K562 (cell line): Measurements from ENCODE around the gene ENHO. TPM values are rescaled to one million over a fixed set of nuclear protein-coding genes. Genes with fewer than 3 reads are reported as not detected.
"Not testable (repeated sequence)": the region's sequence is repeated elsewhere in the genome, so short reads cannot be mapped to it uniquely, and the experiment has no call there.

ENCODE experiments used
- ATAC-seq: fragments of 200-7000 bp; cut with Tn5 transposase; 3 replicates; pipeline ENCODE4 v1.9.1; 2020; ENCODE audit warnings: moderate library complexity
- BruUV-seq: library from RNA; stranded (reverse); fragments of 400-500 nt; replicated peaks from 2 replicates; lab custom pipeline; 2021; lab: Mats Ljungman, UMichigan
- CTCF ChIA-PET: fragments of 300-600 bp; formaldehyde crosslinking; extraction: SDS; loops from one replicate; lab custom pipeline; 2021; ENCODE audit warnings: low intra/inter-chr PET ratio; lab: Yijun Ruan, JAX
- POLR2A ChIA-PET: fragments of 300-600, 350-650 bp; sonication (Branson Sonifier 250); formaldehyde crosslinking; extraction: SDS; loops from one replicate; lab custom pipeline; 2021; ENCODE audit warnings: antibody characterized with exemption, inconsistent platforms; lab: Yijun Ruan, JAX
- DNase-seq, 4 experiments: peaks; one replicate each; pipeline versions ENCODE4 v3.0.0 to v3.0.0-alpha.2; 2011 to 2018; ENCODE audit warnings: low spot score in 3 of 4, mixed read lengths in 3 of 4; ENCODE audit errors: extremely low read depth in 1 of 4
- FAIRE-seq: peaks from 2 replicates; lab custom pipeline; 2011; peaks lifted over from hg19 to GRCh38; lab: Jason Lieb, UNC
- H2AFZ ChIP-seq: 2 replicates; pipeline ENCODE4 v1.6.0; 2011; ENCODE audit warnings: low read depth, low read length, control low read depth, inconsistent platforms
- H3K27ac ChIP-seq: fragments of 200-600 bp; 3 replicates; pipeline ENCODE4 v1.8.0; 2011; ENCODE audit warnings: low read depth, mild to moderate bottlenecking, control low read depth, inconsistent platforms, low read length, moderate library complexity, mixed read lengths; ENCODE audit errors: extremely low read depth
- H3K27me3 ChIP-seq, 2 experiments: fragments of 300-600 bp in 1 of 2; 2 replicates in 1 of 2; 3 replicates in 1 of 2; pipeline versions ENCODE4 v1.6.0 to v1.8.0; 2011; ENCODE audit warnings: inconsistent platforms in 2 of 2, low read length in 2 of 2, mild to moderate bottlenecking in 1 of 2, mixed read lengths in 1 of 2, moderate library complexity in 1 of 2; ENCODE audit not compliant: control insufficient read depth in 2 of 2, insufficient read depth in 2 of 2
- H3K36me3 ChIP-seq: fragments of 300-600 bp; 3 replicates; pipeline ENCODE4 v1.8.0; 2011; ENCODE audit warnings: mild to moderate bottlenecking, low read length, inconsistent platforms; ENCODE audit not compliant: control insufficient read depth, insufficient read depth
- H3K4me1 ChIP-seq, 2 experiments: fragments of 200-600 bp in 1 of 2; replicated peaks in 1 of 2; 2 replicates in 1 of 2; 3 replicates in 1 of 2; pipeline versions ENCODE4 v1.5.1 to v1.8.0; 2011; ENCODE audit warnings: inconsistent platforms in 2 of 2, low read length in 2 of 2, mild to moderate bottlenecking in 1 of 2, mixed read lengths in 1 of 2, moderate library complexity in 1 of 2; ENCODE audit not compliant: control insufficient read depth in 2 of 2, insufficient read depth in 2 of 2
- H3K4me2 ChIP-seq: 2 replicates; pipeline ENCODE4 v1.6.1; 2011; ENCODE audit warnings: low read length, control low read depth, inconsistent platforms, mixed read lengths; ENCODE audit not compliant: insufficient read depth
- H3K4me3 ChIP-seq: fragments of 200-600 bp; sonication (generic), shearing (Covaris generic); 2 replicates; pipeline ENCODE4 v1.5.1; 2016; ENCODE audit warnings: control low read depth, inconsistent platforms
- H3K79me2 ChIP-seq: fragments of 200-600 bp; 3 replicates; pipeline ENCODE4 v1.8.0; 2011; ENCODE audit warnings: low read length, inconsistent platforms; ENCODE audit not compliant: control insufficient read depth, insufficient read depth
- H3K9ac ChIP-seq, 2 experiments: 2 replicates each; pipeline versions ENCODE4 v1.6.0 to v1.6.1; 2011; ENCODE audit warnings: low read depth in 2 of 2, low read length in 2 of 2, control low read depth in 1 of 2, inconsistent platforms in 1 of 2, mild to moderate bottlenecking in 1 of 2, mixed read lengths in 1 of 2; ENCODE audit not compliant: insufficient read depth in 1 of 2
- H3K9me1 ChIP-seq: one replicate; pipeline ENCODE4 v1.6.0; 2011; ENCODE audit warnings: inconsistent platforms, mild to moderate bottlenecking, low read length, moderate library complexity; ENCODE audit not compliant: control insufficient read depth, insufficient read depth
- H3K9me3 ChIP-seq: replicated peaks from 2 replicates; pipeline ENCODE4 v1.5.1; 2011; ENCODE audit warnings: low read depth, low read length, inconsistent platforms; ENCODE audit not compliant: control insufficient read depth, insufficient read depth
- H4K20me1 ChIP-seq: replicated peaks from 2 replicates; pipeline ENCODE4 v1.6.1; 2011; ENCODE audit warnings: low read length, inconsistent platforms, mixed read lengths; ENCODE audit not compliant: control insufficient read depth, insufficient read depth
- ETV1 ChIP-seq: fragments of 450-650 bp; conservative IDR thresholded peaks from 2 replicates; pipeline ENCODE4 v1.6.1; 2016; ENCODE audit warnings: missing genetic modification characterization, control low read depth, low read depth, missing compliant biosample characterization
- HDAC3 ChIP-seq: fragments of 450-650 bp; IDR thresholded peaks from 2 replicates; pipeline ENCODE4 v1.6.1; 2018; ENCODE audit warnings: borderline replicate concordance, mild to moderate bottlenecking, moderate library complexity; ENCODE audit not compliant: partially characterized antibody
- HSF4 ChIP-seq: fragments of 250-450 bp; sonication (Bioruptor Pico); IDR thresholded peaks from 2 replicates; pipeline ENCODE4 v2.1.2; 2022; ENCODE audit warnings: mild to moderate bottlenecking, moderate library complexity, borderline replicate concordance
- NFYB ChIP-seq: IDR thresholded peaks from 2 replicates; pipeline ENCODE4 v1.6.1; 2011; ENCODE audit warnings: mild to moderate bottlenecking, moderate library complexity; ENCODE audit not compliant: insufficient read length; ENCODE audit errors: extremely low read depth
- POLR2A ChIP-seq: fragments of 450-650 bp; conservative IDR thresholded peaks from 2 replicates; pipeline ENCODE4 v1.6.1; 2016
- SP1 ChIP-seq: sonication (generic); formaldehyde crosslinking; IDR thresholded peaks from 2 replicates; pipeline ENCODE4 v1.8.1; 2022; ENCODE audit warnings: mild to moderate bottlenecking, missing genetic modification reagents
- SREBF1 ChIP-seq: fragments of 150-350 bp; IDR thresholded peaks from 2 replicates; pipeline ENCODE4 v1.6.1; 2014; ENCODE audit warnings: antibody characterized with exemption, low read depth, low read length, borderline replicate concordance
- WGBS: fragments of 100-300 bp; shearing (Covaris generic); methylation state at CpG from one replicate; pipeline ENCODE4 v1.1.6; 2016; ENCODE audit warnings: low coverage, mixed read lengths; ENCODE audit not compliant: insufficient coverage; ENCODE audit errors: missing lambda C conversion rate; 5-methylcytosine and 5-hydroxymethylcytosine counted together
- in situ Hi-C: fragments of 300-500 bp; cut with MboI; formaldehyde crosslinking; loops from 4 replicates; pipeline ENCODE4 v1.15.0; 2018; ENCODE audit warnings: inconsistent platforms, mixed read lengths
- intact Hi-C: fragments of 100-400 bp; cut with micrococcal nuclease; formaldehyde crosslinking; loops from 2 replicates; pipeline ENCODE4 v1.14.2; 2022
- polyA plus RNA-seq, 8 experiments: library from polyadenylated mRNA; depleted of rRNA in 4 of 8; stranded (reverse) in 5 of 8; unstranded in 3 of 8; fragments of >200 nt; fragmentation: Nextera tagmentation in 2 of 8; fragmentation: Illumina TruSeq in 1 of 8; extraction: Ambion mirVana in 2 of 8; extraction: Trizol in 1 of 8; gene quantifications; 2 replicates each; pipeline versions ENCODE4 v1.2.1 to v1.2.3, GENCODE V29; 2011 to 2014; ENCODE audit warnings: inconsistent platforms in 1 of 8, missing spikeins in 1 of 8
- total RNA-seq, 7 experiments: library from RNA; depleted of rRNA in 6 of 7; stranded (reverse); fragments of >200 nt in 6 of 7; fragmentation: Illumina TruSeq in 2 of 7; extraction: Trizol in 2 of 7; gene quantifications; 2 replicates each; pipeline versions ENCODE4 v1.2.1 to v1.2.3, GENCODE V29; 2011 to 2021; ENCODE audit warnings: low replicate concordance in 1 of 7
- TF ChIP-seq, protein P1 (sequence below): fragments of 200-800 bp; sonication (Bioruptor generic); IDR thresholded peaks from 2 replicates; pipeline ENCODE4 v1.6.1; 2016; ENCODE audit warnings: missing genetic modification characterization, missing compliant biosample characterization

ENHO gene
- total and polyA plus RNA-seq, 9 of the 15 experiments (the other 6 are each of a cell fraction or from before 2014, with no cell fraction given): 0.24 TPM; not detected in 8

DNA sequence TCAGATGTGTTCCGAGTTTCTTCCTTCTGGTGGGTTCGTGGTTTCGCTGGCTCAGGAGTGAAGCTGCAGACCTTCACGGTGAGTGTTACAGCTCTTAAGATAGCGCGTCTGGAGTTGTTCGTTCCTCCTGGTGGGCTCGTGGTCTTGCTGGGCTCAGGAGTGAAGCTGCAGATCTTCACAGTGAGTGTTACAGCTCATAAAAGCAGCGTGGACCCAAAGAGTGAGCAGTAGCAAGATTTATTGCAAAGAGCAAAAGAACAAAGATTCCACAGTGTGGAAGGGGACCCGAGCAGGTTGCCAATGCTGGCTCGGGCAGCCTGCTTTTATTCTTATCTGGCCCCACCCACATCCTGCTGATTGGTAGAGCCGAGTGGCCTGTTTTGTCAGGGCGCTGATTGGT is 41.2 kb downstream of the ENHO start:
- H3K4me2 ChIP-seq: peak overlapping the region; percentile 18; the same call in 1 of the 2 replicates
- H4K20me1 ChIP-seq, CTCF ChIA-PET, H3K4me1 ChIP-seq, H2AFZ ChIP-seq, H3K27me3 ChIP-seq, H3K9me3 ChIP-seq, H3K4me3 ChIP-seq, DNase-seq, H3K79me2 ChIP-seq, in situ Hi-C loops, intact Hi-C loops, H3K27ac ChIP-seq, ATAC-seq, POLR2A ChIA-PET, H3K9ac ChIP-seq, BruUV-seq, H3K36me3 ChIP-seq, FAIRE-seq, H3K9me1 ChIP-seq: not testable (repeated sequence)
- WGBS: 4% methylated on average over 4 of the region's 13 CpGs
- peak; percentile 67; the same call in 1 of the 2 replicates for TF ChIP-seq POLR2A
- 0 out of 2 replicates have a peak, but pooled peaks have one; percentile 33 for TF ChIP-seq SREBF1
- TF ChIP-seq NFYB: peak; percentile 22

DNA sequence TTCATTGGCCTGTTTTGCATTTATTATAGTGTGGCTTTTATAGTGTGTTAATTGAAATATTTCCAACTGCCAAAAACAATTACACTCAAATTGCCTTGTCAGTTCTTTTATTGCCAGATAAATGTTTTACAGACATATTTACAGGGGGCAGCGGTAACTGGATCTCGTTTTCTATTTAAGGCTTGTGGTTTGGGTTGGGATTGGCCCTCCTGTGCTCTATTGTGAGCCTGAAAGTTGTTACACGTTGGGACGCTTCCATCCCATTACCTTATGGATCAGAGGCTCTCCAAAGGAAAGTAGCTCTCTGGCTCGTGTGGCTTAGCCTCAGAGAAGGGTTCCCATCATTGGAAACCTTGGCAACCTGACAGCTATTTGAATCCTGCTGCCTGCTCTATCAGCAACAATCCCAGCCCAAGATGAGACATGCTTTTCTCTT is 43.3 kb downstream of the ENHO start:
- FAIRE-seq (no peak), DNase-seq (no peak), ATAC-seq (no peak)
- no peaks in the 10 kb centered on the region for H3K9me3 ChIP-seq
- no peak overlapping the region for H3K4me2 ChIP-seq
- no peak overlapping the region for H3K4me3 ChIP-seq
- intact Hi-C loops (no loop called here), in situ Hi-C loops (no loop called here)
- H2AFZ ChIP-seq: no peak overlapping the region
- no peaks in the 10 kb centered on the region; a peak in 3 of 5 replicates for H3K27me3 ChIP-seq
- CTCF ChIA-PET: no interaction called here
- H3K4me1 ChIP-seq: no peaks in the 10 kb centered on the region
- H3K9ac ChIP-seq: no peak overlapping the region
- WGBS: 0% methylated on average over 5 of the region's 5 CpGs
- no peaks in the 10 kb centered on the region for H4K20me1 ChIP-seq
- no peaks in the 10 kb centered on the region for H3K79me2 ChIP-seq
- BruUV-seq: no TSS peak
- H3K27ac ChIP-seq: no peak overlapping the region
- no peaks in the 10 kb centered on the region for H3K9me1 ChIP-seq
- POLR2A ChIA-PET: interaction anchor here (0.6 to 0.8 kb wide), 2 partner anchors 13 to 24 kb away, joined by 3 read pairs; no protein-coding TSS in a partner anchor
- H3K36me3 ChIP-seq: no peaks in the 10 kb centered on the region
- no peak for TF ChIP-seq HSF4 (CRISPR knock-in tag)
- TF ChIP-seq ETV1 (tag): no peak
- TF ChIP-seq, protein P1, sequence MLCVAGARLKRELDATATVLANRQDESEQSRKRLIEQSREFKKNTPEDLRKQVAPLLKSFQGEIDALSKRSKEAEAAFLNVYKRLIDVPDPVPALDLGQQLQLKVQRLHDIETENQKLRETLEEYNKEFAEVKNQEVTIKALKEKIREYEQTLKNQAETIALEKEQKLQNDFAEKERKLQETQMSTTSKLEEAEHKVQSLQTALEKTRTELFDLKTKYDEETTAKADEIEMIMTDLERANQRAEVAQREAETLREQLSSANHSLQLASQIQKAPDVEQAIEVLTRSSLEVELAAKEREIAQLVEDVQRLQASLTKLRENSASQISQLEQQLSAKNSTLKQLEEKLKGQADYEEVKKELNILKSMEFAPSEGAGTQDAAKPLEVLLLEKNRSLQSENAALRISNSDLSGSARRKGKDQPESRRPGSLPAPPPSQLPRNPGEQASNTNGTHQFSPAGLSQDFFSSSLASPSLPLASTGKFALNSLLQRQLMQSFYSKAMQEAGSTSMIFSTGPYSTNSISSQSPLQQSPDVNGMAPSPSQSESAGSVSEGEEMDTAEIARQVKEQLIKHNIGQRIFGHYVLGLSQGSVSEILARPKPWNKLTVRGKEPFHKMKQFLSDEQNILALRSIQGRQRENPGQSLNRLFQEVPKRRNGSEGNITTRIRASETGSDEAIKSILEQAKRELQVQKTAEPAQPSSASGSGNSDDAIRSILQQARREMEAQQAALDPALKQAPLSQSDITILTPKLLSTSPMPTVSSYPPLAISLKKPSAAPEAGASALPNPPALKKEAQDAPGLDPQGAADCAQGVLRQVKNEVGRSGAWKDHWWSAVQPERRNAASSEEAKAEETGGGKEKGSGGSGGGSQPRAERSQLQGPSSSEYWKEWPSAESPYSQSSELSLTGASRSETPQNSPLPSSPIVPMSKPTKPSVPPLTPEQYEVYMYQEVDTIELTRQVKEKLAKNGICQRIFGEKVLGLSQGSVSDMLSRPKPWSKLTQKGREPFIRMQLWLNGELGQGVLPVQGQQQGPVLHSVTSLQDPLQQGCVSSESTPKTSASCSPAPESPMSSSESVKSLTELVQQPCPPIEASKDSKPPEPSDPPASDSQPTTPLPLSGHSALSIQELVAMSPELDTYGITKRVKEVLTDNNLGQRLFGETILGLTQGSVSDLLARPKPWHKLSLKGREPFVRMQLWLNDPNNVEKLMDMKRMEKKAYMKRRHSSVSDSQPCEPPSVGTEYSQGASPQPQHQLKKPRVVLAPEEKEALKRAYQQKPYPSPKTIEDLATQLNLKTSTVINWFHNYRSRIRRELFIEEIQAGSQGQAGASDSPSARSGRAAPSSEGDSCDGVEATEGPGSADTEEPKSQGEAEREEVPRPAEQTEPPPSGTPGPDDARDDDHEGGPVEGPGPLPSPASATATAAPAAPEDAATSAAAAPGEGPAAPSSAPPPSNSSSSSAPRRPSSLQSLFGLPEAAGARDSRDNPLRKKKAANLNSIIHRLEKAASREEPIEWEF (CRISPR knock-in tag): no peak
- TF ChIP-seq SP1 (CRISPR knock-in tag): no peak
- no peak for TF ChIP-seq HDAC3
